NT2/D1 (cell line): Measurements from ENCODE around the gene DHDDS.

Source experiments
- DNase-seq: peaks from one replicate; pipeline ENCODE4 v3.0.0-alpha.2; 2011; ENCODE audit warnings: low read depth, low spot score
- H3K27me3 ChIP-seq: 2 replicates; pipeline ENCODE4 v1.6.0; 2011; ENCODE audit warnings: mild to moderate bottlenecking; ENCODE audit not compliant: insufficient read length, insufficient read depth
- H3K36me3 ChIP-seq: 2 replicates; pipeline ENCODE4 v1.6.1; 2011; ENCODE audit warnings: mild to moderate bottlenecking, low read length, mixed read lengths; ENCODE audit not compliant: insufficient read depth, insufficient read length
- H3K4me1 ChIP-seq: 2 replicates; pipeline ENCODE4 v1.5.1; 2011; ENCODE audit not compliant: insufficient read depth, insufficient read length
- H3K4me3 ChIP-seq: 2 replicates; pipeline ENCODE4 v1.5.1; 2011; ENCODE audit warnings: low read depth; ENCODE audit not compliant: insufficient read length
- H3K9ac ChIP-seq: 2 replicates; pipeline ENCODE4 v1.6.0; 2011; ENCODE audit warnings: low read depth; ENCODE audit not compliant: insufficient read length
- H3K9me3 ChIP-seq: 2 replicates; pipeline ENCODE4 v1.5.1; 2011; ENCODE audit warnings: mild to moderate bottlenecking, low read length; ENCODE audit not compliant: insufficient read depth
- SUZ12 ChIP-seq: IDR thresholded peaks from 2 replicates; pipeline ENCODE4 v1.6.1; 2011; ENCODE audit not compliant: insufficient read length, insufficient read depth; ENCODE audit errors: extremely low read depth
- YY1 ChIP-seq: IDR thresholded peaks from 2 replicates; pipeline ENCODE4 v1.6.1; 2011; ENCODE audit not compliant: insufficient read length, insufficient read depth
- ZNF274 ChIP-seq: IDR thresholded peaks from 2 replicates; pipeline ENCODE4 v1.6.1; 2011; ENCODE audit warnings: mild to moderate bottlenecking, low read depth, low read length

The DHDDS gene

DNA sequence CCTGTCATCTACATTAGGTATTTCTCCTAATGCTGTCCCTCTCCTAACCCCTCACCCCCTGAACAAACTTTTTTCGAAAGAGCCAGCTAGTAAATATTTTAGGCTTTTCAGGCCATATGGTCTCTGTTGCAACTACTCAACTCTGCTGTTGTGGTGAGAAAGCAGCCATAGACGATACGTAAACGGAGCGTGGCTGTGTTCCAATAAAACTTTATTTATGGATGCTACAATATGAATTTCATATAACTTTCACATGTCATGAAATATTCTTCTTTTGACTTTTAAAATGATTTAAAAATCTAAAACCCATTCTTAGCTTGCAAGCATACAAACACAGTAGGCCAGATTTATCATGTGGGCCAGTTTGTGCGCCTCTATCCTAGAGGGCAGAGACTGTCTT, 86.2 kb downstream of the DHDDS start:
- Histone ChIP-seq H3K9ac (no peak overlapping the region), H3K4me1 (peaks cover 12% of the 10 kb centered on the region), H3K27me3 (no peaks in the 10 kb centered on the region), H3K4me3 (no peak overlapping the region), H3K9me3 (no peaks in the 10 kb centered on the region), H3K36me3 (no peaks in the 10 kb centered on the region)
- DNase-seq, result no peak
- TF ChIP-seq SUZ12 (no peak), ZNF274 (no peak), YY1 (no peak)

DNA sequence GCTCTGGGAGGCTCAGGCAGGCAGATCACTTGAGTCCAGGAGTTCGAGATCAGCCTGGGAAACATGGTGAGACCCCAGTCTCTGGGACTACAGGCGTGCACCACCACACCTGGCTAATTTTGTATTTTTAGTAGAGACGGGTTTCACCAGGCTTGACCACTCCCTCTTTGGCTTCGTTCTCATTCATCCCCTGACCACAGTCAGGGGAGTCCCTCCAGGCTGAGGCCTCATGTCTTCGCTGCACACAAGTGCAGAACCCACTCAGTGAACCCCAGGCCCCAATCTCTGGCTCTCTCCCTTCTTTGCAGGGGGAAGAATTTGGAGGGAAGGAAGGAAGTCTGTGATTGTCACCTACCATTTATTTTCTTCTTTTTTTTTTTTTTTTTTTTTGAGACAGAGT, 88.2 kb downstream of the DHDDS start:
- DNase-seq, result no peak
- H3K4me1 ChIP-seq, result peaks cover 12% of the 10 kb centered on the region
- no peak overlapping the region for H3K9ac ChIP-seq
- no peaks in the 10 kb centered on the region for H3K27me3 ChIP-seq
- H3K4me3 ChIP-seq, result no peak overlapping the region
- no peak for TF ChIP-seq YY1
- no peak for TF ChIP-seq SUZ12
- no peak for TF ChIP-seq ZNF274
- no peaks in the 10 kb centered on the region for H3K9me3 ChIP-seq
- no peaks in the 10 kb centered on the region for H3K36me3 ChIP-seq
